Fibroblast of lung (primary cell): Measurements from ENCODE around the gene AMBP.

Experiments used
- EZH2 ChIP-seq: IDR thresholded peaks from 2 replicates; pipeline ENCODE4 v1.5.1; 2012; ENCODE audit warnings: low read length, control low read depth, mild to moderate bottlenecking; ENCODE audit errors: missing control alignments
- TF ChIP-seq, protein P1 (sequence below), 2 donors: IDR thresholded peaks in 1 of 2; conservative IDR thresholded peaks in 1 of 2; 1 replicate in 1 of 2; 2 replicates in 1 of 2; pipeline ENCODE4 v1.5.1; 2011 to 2012; ENCODE audit warnings: low read length in 2 of 2, control low read depth in 1 of 2, inconsistent platforms in 1 of 2, low read depth in 1 of 2, mild to moderate bottlenecking in 1 of 2

DNA sequence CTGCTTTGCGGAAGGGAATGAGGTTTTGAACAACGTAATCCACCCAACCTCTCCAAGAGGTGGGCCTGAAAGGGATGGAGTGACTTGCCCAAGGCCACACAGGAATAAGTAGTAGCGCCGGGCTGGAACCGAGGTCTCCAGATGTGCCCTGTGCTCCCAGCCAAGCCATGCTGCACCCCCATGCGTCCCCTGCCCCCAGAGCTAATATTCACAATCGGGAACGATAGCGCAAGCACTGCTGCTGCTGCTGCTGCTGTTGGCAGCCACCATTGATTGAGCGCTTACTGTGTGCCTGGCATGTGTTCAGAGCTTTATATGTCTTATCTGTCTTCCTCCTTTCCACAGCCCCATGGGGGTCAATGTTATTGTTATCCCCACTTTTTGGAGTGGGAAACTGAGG, 43.9 kb downstream of the AMBP start:
- TF ChIP-seq, protein P1, sequence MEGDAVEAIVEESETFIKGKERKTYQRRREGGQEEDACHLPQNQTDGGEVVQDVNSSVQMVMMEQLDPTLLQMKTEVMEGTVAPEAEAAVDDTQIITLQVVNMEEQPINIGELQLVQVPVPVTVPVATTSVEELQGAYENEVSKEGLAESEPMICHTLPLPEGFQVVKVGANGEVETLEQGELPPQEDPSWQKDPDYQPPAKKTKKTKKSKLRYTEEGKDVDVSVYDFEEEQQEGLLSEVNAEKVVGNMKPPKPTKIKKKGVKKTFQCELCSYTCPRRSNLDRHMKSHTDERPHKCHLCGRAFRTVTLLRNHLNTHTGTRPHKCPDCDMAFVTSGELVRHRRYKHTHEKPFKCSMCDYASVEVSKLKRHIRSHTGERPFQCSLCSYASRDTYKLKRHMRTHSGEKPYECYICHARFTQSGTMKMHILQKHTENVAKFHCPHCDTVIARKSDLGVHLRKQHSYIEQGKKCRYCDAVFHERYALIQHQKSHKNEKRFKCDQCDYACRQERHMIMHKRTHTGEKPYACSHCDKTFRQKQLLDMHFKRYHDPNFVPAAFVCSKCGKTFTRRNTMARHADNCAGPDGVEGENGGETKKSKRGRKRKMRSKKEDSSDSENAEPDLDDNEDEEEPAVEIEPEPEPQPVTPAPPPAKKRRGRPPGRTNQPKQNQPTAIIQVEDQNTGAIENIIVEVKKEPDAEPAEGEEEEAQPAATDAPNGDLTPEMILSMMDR (conservative IDR thresholded peaks at IDR 0.05 in 1 of 2, IDR thresholded peaks at IDR 0.05 in 1 of 2; ENCODE audit: low read depth in 1 of 2, low read length in 2 of 2): no peak
- TF ChIP-seq EZH2: no peak
